Astrocyte (in vitro differentiated cells and primary cell): ENCODE results near the gene DNMBP. TPM values are rescaled to one million over a fixed set of nuclear protein-coding genes. Genes with fewer than 3 reads are reported as not detected.
"Not testable (repeated sequence)": the region's sequence is repeated elsewhere in the genome, so short reads cannot be mapped to it uniquely, and the experiment has no call there.

Source experiments
- DNase-seq: peaks from one replicate; pipeline ENCODE4 v3.0.0-alpha.2; 2010; ENCODE audit warnings: low read depth
- FAIRE-seq: peaks from 2 replicates; lab custom pipeline; 2011; peaks lifted over from hg19 to GRCh38; lab: Jason Lieb, UNC
- H2AFZ ChIP-seq: 2 replicates; pipeline ENCODE4 v1.6.0; 2012; ENCODE audit warnings: low read depth, low read length, inconsistent platforms
- H3K27ac ChIP-seq: 2 replicates; pipeline ENCODE4 v1.5.1; 2011; ENCODE audit warnings: low read depth, low read length, inconsistent platforms
- H3K27me3 ChIP-seq: 2 replicates; pipeline ENCODE4 v1.6.0; 2011; ENCODE audit warnings: low read length, inconsistent platforms; ENCODE audit not compliant: insufficient read depth
- H3K36me3 ChIP-seq: 2 replicates; pipeline ENCODE4 v1.5.1; 2011; ENCODE audit warnings: low read length, inconsistent platforms; ENCODE audit not compliant: insufficient read depth
- H3K4me1 ChIP-seq: 2 replicates; pipeline ENCODE4 v1.5.1; 2011; ENCODE audit warnings: low read length, inconsistent platforms; ENCODE audit not compliant: insufficient read depth
- H3K4me2 ChIP-seq: 2 replicates; pipeline ENCODE4 v1.6.0; 2012; ENCODE audit warnings: low read length, inconsistent platforms
- H3K4me3 ChIP-seq: 2 replicates; pipeline ENCODE4 v1.5.1; 2011; ENCODE audit warnings: low read depth, mild to moderate bottlenecking, low read length, inconsistent platforms; ENCODE audit not compliant: insufficient read depth
- H3K79me2 ChIP-seq: 2 replicates; pipeline ENCODE4 v1.6.0; 2012; ENCODE audit warnings: mild to moderate bottlenecking, low read length, inconsistent platforms; ENCODE audit not compliant: insufficient read depth
- H3K9ac ChIP-seq: 2 replicates; pipeline ENCODE4 v1.6.0; 2012; ENCODE audit warnings: mild to moderate bottlenecking, low read length, inconsistent platforms
- H3K9me3 ChIP-seq: 2 replicates; pipeline ENCODE4 v1.5.1; 2012; ENCODE audit warnings: low read depth, mild to moderate bottlenecking, low read length, inconsistent platforms; ENCODE audit not compliant: insufficient read depth
- H4K20me1 ChIP-seq: 2 replicates; pipeline ENCODE4 v1.6.0; 2012; ENCODE audit warnings: low read length, inconsistent platforms; ENCODE audit not compliant: insufficient read depth
- H3K27ac Mint-ChIP-seq: one replicate; pipeline ENCODE4 v1.8.0; 2021; ENCODE audit warnings: mild to moderate bottlenecking, mixed read lengths; ENCODE audit not compliant: unreplicated experiment
- H3K27me3 Mint-ChIP-seq: one replicate; pipeline ENCODE4 v1.8.0; 2021; ENCODE audit warnings: low read depth, mixed read lengths; ENCODE audit not compliant: unreplicated experiment
- H3K36me3 Mint-ChIP-seq: one replicate; pipeline ENCODE4 v1.8.0; 2021; ENCODE audit warnings: low read depth, mixed read lengths; ENCODE audit not compliant: unreplicated experiment
- H3K4me1 Mint-ChIP-seq: one replicate; pipeline ENCODE4 v1.8.0; 2021; ENCODE audit warnings: low read depth, mixed read lengths; ENCODE audit not compliant: unreplicated experiment
- H3K4me3 Mint-ChIP-seq: one replicate; pipeline ENCODE4 v1.8.0; 2021; ENCODE audit warnings: mild to moderate bottlenecking, moderate library complexity, mixed read lengths; ENCODE audit not compliant: unreplicated experiment
- H3K9me3 Mint-ChIP-seq: one replicate; pipeline ENCODE4 v1.8.0; 2021; ENCODE audit warnings: mild to moderate bottlenecking, mixed read lengths; ENCODE audit not compliant: unreplicated experiment
- CTCF ChIP-seq: IDR thresholded peaks from 2 replicates; pipeline ENCODE4 v1.5.1; 2011; ENCODE audit warnings: low read depth, mild to moderate bottlenecking, inconsistent platforms, low read length, moderate library complexity; ENCODE audit not compliant: insufficient read depth
- EZH2 ChIP-seq: IDR thresholded peaks from 2 replicates; pipeline ENCODE4 v1.6.1; 2012; ENCODE audit warnings: mild to moderate bottlenecking, low read length, inconsistent platforms; ENCODE audit not compliant: insufficient read depth
- total RNA-seq: library from RNA; stranded (reverse); gene quantifications from 2 replicates; pipeline ENCODE4 v1.2.1, GENCODE V29; 2021

Gene DNMBP
- total RNA-seq, 1 donor from 2014 or later, result 24.8 TPM

- H3K4me3 ChIP-seq, result no peak overlapping the region
- no peak overlapping the region for H3K9ac ChIP-seq
- no peaks in the 10 kb centered on the region for H3K9me3 ChIP-seq
- H3K36me3 ChIP-seq, result no peaks in the 10 kb centered on the region
- H3K79me2 ChIP-seq, result no peaks in the 10 kb centered on the region
- DNase-seq (no peak), FAIRE-seq (no peak)
- Mint-ChIP-seq H3K9me3 (peaks cover 2% of the 10 kb centered on the region), H3K27me3 (no peaks in the 10 kb centered on the region), H3K27ac (no peak overlapping the region), H3K4me1 (peaks cover 4% of the 10 kb centered on the region), H3K36me3 (no peaks in the 10 kb centered on the region), H3K4me3 (no peak overlapping the region)
- TF ChIP-seq EZH2, result no peak
- TF ChIP-seq CTCF, result no peak
- H3K27me3 ChIP-seq, result no peaks in the 10 kb centered on the region
- no peak overlapping the region for H2AFZ ChIP-seq
- no peak overlapping the region for H3K27ac ChIP-seq
- H3K4me1 ChIP-seq, result peaks cover 6% of the 10 kb centered on the region
- no peak overlapping the region for H3K4me2 ChIP-seq
- no peaks in the 10 kb centered on the region for H4K20me1 ChIP-seq
Observed at GRCh38 chr10:99841746-99842145, 168.0 kb downstream of the DNMBP start.

- H3K27me3 ChIP-seq, FAIRE-seq, H2AFZ ChIP-seq, H3K4me3 Mint-ChIP-seq, H3K27ac ChIP-seq, H3K4me3 ChIP-seq, H4K20me1 ChIP-seq, H3K27me3 Mint-ChIP-seq, H3K36me3 ChIP-seq, H3K4me2 ChIP-seq, H3K79me2 ChIP-seq, H3K9me3 ChIP-seq, DNase-seq, H3K4me1 ChIP-seq, H3K4me1 Mint-ChIP-seq, H3K27ac Mint-ChIP-seq, H3K36me3 Mint-ChIP-seq, H3K9me3 Mint-ChIP-seq, H3K9ac ChIP-seq: not testable (repeated sequence)
Observed at GRCh38 chr10:99840859-99841258, 168.9 kb downstream of the DNMBP start.

DNA sequence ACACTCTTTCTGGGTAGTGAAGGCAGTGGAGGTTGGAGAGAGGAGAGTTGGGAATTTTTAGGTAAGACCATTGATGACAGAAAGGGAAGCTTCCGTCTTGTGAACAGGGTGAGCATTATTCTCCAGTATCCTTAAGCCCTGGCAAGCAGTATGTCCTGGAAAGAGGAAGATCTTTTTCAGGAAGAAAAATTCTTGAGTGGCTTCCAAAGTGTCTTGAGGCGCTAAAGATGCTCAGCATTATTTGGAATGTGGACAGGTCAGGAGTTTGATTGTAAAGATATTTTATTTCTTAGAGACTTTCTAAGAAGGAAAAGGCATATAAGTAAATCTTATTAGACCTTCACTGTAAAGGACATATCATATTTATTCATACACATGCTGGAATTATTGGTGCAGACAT, 173.0 kb downstream of the DNMBP start:
- H3K4me2 ChIP-seq, result no peak overlapping the region
- H3K4me3 Mint-ChIP-seq, result no peak overlapping the region
- no peaks in the 10 kb centered on the region for H3K27me3 ChIP-seq
- H3K27me3 Mint-ChIP-seq, result no peaks in the 10 kb centered on the region
- no peak for DNase-seq
- no peak for FAIRE-seq
- peaks cover 2% of the 10 kb centered on the region for H3K36me3 Mint-ChIP-seq
- TF ChIP-seq EZH2, result no peak
- no peak for TF ChIP-seq CTCF
- no peaks in the 10 kb centered on the region for H3K9me3 ChIP-seq
- no peaks in the 10 kb centered on the region for H3K79me2 ChIP-seq
- H3K27ac ChIP-seq, result no peak overlapping the region
- H2AFZ ChIP-seq, result no peak overlapping the region
- H3K9ac ChIP-seq, result no peak overlapping the region
- H4K20me1 ChIP-seq, result no peaks in the 10 kb centered on the region
- H3K4me3 ChIP-seq, result no peak overlapping the region
- H3K4me1 Mint-ChIP-seq, result peaks cover 17% of the 10 kb centered on the region
- no peak overlapping the region for H3K27ac Mint-ChIP-seq
- H3K36me3 ChIP-seq, result no peaks in the 10 kb centered on the region
- peaks cover 4% of the 10 kb centered on the region for H3K4me1 ChIP-seq
- H3K9me3 Mint-ChIP-seq, result peaks cover 8% of the 10 kb centered on the region
